LNCAP (cell line): ENCODE data around the gene COG4.

Experiments
- CTCF ChIP-seq: fragments of 450-650 bp; IDR thresholded peaks from 2 replicates; pipeline ENCODE4 v1.5.1; 2017; ENCODE audit warnings: mild to moderate bottlenecking

The COG4 gene

GRCh38 chr16:70437017-70437581, 86.3 kb downstream of the COG4 start:
- TF ChIP-seq CTCF, result no peak

GRCh38 chr16:70434484-70435260, 88.7 kb downstream of the COG4 start:
- TF ChIP-seq CTCF, result no peak

DNA sequence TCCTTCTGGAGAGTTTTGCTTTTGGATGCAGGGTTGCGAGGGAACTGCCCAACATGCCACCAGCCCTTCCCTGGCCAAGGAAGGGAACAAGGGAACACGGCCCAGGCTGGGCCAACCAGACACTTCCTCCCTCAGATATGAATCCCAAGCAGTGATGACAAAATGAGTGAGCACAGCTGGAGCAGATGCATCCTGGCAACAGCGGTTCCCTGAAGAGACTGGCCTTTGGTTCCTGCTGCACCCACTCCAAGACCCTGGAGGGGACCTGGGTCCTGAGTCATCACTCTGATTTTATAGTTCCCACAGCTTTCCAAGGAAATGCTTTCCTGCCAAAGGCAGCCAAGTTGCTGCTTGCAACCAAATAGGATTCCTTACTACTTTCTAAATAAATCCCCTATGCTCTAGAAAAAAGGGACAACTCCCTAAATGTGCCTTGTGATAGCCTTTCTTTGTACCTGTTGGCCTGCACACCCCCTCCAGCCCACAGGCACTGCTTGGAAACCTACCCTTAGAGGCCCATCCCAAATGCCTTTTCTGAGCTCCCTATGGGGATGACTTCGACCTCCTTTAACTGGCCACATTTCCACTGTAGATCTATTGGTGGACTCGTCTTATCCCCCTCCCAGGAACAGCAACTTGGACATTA, 89.8 kb downstream of the COG4 start:
- TF ChIP-seq CTCF, result no peak

DNA sequence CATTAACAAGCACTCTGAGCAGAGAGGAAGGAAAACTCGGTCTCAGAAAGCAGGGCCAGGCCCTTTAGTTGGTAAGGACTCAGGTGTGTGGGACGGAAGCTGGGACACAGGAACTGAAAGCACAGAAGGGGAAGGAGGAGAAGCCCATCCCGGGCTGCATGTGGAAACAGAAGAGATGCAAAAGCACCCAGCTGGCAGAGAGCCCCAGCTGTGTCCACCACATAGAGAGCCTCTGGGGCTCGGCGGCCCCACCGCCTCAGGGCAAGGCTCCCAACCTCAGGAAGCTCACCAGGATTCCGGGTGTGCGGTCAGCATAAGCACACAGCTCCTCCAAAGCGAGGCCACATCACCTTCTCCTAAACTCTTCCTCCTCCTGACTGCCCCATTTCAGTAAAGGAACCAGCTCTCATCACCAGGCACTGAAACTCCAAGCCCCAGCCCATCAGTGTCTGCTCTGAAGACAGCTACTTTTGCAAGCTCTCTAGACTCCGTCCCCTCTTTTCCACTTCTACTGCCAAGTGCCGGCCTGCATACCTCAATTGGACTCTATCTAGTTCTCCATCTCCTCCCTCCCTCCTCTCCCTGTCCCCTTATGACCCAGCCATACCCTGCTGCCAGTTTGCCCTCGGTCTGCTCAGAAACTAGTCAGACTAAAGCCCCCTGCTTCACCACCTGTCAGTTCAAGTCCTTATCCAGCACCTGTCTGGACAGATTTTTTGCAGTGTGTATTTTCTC, 90.5 kb downstream of the COG4 start:
- TF ChIP-seq CTCF, result no peak

GRCh38 chr16:70432356-70432722, 91.0 kb downstream of the COG4 start:
- TF ChIP-seq CTCF, result no peak

DNA sequence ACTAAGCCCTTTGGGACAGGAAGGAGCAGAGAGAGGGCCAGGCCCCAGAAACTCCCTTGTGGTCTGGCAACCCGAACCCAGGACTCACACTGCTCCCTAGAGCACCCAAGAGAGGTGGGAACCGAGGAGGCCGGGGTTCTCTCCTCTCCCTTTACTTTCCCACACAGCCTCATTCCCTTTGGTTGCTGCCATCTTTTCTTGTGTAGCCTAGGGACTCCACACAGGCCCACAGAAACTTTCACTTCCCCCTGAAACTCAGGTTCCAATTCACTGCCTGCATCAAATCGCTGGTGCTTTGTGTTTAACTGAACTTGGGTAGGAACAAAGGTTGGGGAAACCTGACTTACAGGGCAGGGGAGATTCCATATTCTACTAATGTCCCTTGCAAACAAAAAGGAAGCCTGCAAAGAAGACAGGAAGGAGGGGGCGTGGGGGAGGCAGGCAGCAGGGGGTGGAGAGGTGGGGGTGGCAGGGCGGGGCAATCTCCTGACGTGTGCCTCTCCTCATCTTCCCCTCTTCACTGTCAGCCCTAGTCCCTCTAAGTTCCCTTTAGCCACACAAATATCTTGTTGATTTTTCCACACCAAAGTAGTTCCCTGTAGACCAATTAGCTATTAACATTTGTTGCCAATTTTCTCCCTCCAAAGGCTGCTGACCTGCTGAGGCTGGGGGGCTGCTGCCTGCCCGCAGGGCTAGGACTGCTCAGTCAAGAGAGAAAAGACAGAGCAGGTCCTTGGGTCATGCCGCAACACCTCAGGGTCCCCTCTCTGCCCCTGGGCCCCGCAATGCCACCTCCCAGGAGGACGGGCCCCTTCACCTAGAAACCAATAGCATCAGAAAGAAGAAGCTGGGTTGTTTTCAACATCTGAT, 92.5 kb downstream of the COG4 start:
- TF ChIP-seq CTCF, result no peak
